Parathyroid adenoma (tissue), 2 donors: Measurements from ENCODE around the gene RER1.

Experiments used
- H2AFZ ChIP-seq: fragments of 300-600 bp; sonication (generic); one replicate; pipeline ENCODE4 v1.7.0; 2017; ENCODE audit warnings: antibody characterized with exemption, mild to moderate bottlenecking
- H3K27ac ChIP-seq: fragments of 300-600 bp; sonication (generic); one replicate; pipeline ENCODE4 v1.7.0; 2017
- H3K27me3 ChIP-seq: fragments of 300-600 bp; sonication (generic); one replicate; pipeline ENCODE4 v1.7.0; 2017; ENCODE audit warnings: low read length; ENCODE audit not compliant: control insufficient read depth, insufficient read depth
- H3K36me3 ChIP-seq: fragments of 300-600 bp; sonication (generic); one replicate; pipeline ENCODE4 v1.7.0; 2017; ENCODE audit warnings: low read length; ENCODE audit not compliant: control insufficient read depth, insufficient read depth
- H3K4me1 ChIP-seq: fragments of 300-600 bp; sonication (generic); one replicate; pipeline ENCODE4 v1.7.0; 2017; ENCODE audit warnings: control low read depth
- H3K4me2 ChIP-seq: fragments of 300-600 bp; sonication (generic); one replicate; pipeline ENCODE4 v1.7.0; 2017; ENCODE audit warnings: low read length
- H3K4me3 ChIP-seq: fragments of 300-600 bp; sonication (generic); one replicate; pipeline ENCODE4 v1.7.0; 2017; ENCODE audit warnings: low read depth, low read length
- H3K79me2 ChIP-seq: fragments of 300-600 bp; sonication (generic); one replicate; pipeline ENCODE4 v1.7.0; 2017; ENCODE audit warnings: control low read depth
- H3K9ac ChIP-seq: fragments of 300-600 bp; sonication (generic); one replicate; pipeline ENCODE4 v1.7.0; 2017; ENCODE audit warnings: mild to moderate bottlenecking
- H3K9me3 ChIP-seq: fragments of 300-600 bp; sonication (generic); one replicate; pipeline ENCODE4 v1.7.0; 2017; ENCODE audit warnings: low read length; ENCODE audit not compliant: control insufficient read depth
- CTCF ChIP-seq: fragments of 300-600 bp; sonication (generic); IDR thresholded peaks from one replicate; pipeline ENCODE4 v1.7.0; 2017; ENCODE audit warnings: antibody characterized with exemption, mild to moderate bottlenecking
- donor health status: primary hyperparathyroidism.

RER1 gene

GRCh38 chr1:2383576-2383975, 8.1 kb upstream of the RER1 start:
- Histone ChIP-seq H3K27me3 (no peaks in the 10 kb centered on the region), H3K9me3 (no peaks in the 10 kb centered on the region), H3K4me2 (no peak overlapping the region), H3K4me1 (no peaks in the 10 kb centered on the region), H2AFZ (no peak overlapping the region), H3K27ac (no peak overlapping the region), H3K9ac (no peak overlapping the region), H3K79me2 (no peaks in the 10 kb centered on the region), H3K36me3 (no peaks in the 10 kb centered on the region), H3K4me3 (no peak overlapping the region)
- no peak for TF ChIP-seq CTCF

- H3K36me3 ChIP-seq, result no peaks in the 10 kb centered on the region
- H3K4me3 ChIP-seq, result no peak overlapping the region
- no peaks in the 10 kb centered on the region for H3K9me3 ChIP-seq
- H2AFZ ChIP-seq, result no peak overlapping the region
- no peak for TF ChIP-seq CTCF
- no peaks in the 10 kb centered on the region for H3K79me2 ChIP-seq
- H3K27me3 ChIP-seq, result no peaks in the 10 kb centered on the region
- no peak overlapping the region for H3K27ac ChIP-seq
- no peak overlapping the region for H3K9ac ChIP-seq
- no peaks in the 10 kb centered on the region for H3K4me1 ChIP-seq
- H3K4me2 ChIP-seq, result no peak overlapping the region
Measured at GRCh38 chr1:2384130-2384860, 7.3 kb upstream of the RER1 start.

- H3K4me2 ChIP-seq, result no peak overlapping the region
- H3K9ac ChIP-seq, result no peak overlapping the region
- no peaks in the 10 kb centered on the region for H3K4me1 ChIP-seq
- no peak overlapping the region for H3K27ac ChIP-seq
- no peaks in the 10 kb centered on the region for H3K9me3 ChIP-seq
- H3K4me3 ChIP-seq, result no peak overlapping the region
- TF ChIP-seq CTCF, result no peak
- H3K36me3 ChIP-seq, result no peaks in the 10 kb centered on the region
- no peak overlapping the region for H2AFZ ChIP-seq
- H3K79me2 ChIP-seq, result no peaks in the 10 kb centered on the region
- no peaks in the 10 kb centered on the region for H3K27me3 ChIP-seq
Measured at GRCh38 chr1:2384941-2385481, 6.6 kb upstream of the RER1 start.

GRCh38 chr1:2385606-2386280, 5.9 kb upstream of the RER1 start:
- Histone ChIP-seq H3K9ac (no peak overlapping the region), H3K79me2 (no peaks in the 10 kb centered on the region), H3K27ac (no peak overlapping the region), H2AFZ (no peak overlapping the region), H3K4me2 (no peak overlapping the region), H3K4me3 (no peak overlapping the region), H3K36me3 (no peaks in the 10 kb centered on the region), H3K9me3 (no peaks in the 10 kb centered on the region), H3K27me3 (no peaks in the 10 kb centered on the region), H3K4me1 (no peaks in the 10 kb centered on the region)
- no peak for TF ChIP-seq CTCF
